Measurements from ENCODE around the gene ZDHHC14.

The ZDHHC14 gene

DNA sequence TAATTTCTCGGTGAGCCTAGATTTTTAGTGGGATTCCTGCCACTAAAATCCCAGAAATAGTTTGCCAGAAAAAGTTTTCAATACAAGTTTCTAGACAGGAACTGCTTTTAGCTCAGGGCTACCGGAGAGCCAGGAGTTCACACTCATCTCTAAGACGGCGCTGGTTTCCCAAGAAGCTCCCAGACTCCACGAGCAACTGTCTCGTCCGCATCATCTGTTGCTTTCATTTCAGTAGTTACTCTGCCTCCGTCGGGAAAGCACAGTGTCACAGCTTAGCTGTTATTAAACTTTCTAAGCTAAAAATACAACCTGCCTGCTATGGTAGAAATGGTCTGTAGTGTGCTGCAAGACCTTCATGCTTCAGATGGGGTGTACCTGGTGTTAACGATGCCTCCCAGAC, 244.8 kb downstream of the ZDHHC14 start (continued):
- TF ChIP-seq, protein P1, sequence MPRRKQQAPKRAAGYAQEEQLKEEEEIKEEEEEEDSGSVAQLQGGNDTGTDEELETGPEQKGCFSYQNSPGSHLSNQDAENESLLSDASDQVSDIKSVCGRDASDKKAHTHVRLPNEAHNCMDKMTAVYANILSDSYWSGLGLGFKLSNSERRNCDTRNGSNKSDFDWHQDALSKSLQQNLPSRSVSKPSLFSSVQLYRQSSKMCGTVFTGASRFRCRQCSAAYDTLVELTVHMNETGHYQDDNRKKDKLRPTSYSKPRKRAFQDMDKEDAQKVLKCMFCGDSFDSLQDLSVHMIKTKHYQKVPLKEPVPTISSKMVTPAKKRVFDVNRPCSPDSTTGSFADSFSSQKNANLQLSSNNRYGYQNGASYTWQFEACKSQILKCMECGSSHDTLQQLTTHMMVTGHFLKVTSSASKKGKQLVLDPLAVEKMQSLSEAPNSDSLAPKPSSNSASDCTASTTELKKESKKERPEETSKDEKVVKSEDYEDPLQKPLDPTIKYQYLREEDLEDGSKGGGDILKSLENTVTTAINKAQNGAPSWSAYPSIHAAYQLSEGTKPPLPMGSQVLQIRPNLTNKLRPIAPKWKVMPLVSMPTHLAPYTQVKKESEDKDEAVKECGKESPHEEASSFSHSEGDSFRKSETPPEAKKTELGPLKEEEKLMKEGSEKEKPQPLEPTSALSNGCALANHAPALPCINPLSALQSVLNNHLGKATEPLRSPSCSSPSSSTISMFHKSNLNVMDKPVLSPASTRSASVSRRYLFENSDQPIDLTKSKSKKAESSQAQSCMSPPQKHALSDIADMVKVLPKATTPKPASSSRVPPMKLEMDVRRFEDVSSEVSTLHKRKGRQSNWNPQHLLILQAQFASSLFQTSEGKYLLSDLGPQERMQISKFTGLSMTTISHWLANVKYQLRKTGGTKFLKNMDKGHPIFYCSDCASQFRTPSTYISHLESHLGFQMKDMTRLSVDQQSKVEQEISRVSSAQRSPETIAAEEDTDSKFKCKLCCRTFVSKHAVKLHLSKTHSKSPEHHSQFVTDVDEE (CRISPR knock-in tag; IDR thresholded peaks at IDR 0.05): no peak
- TF ChIP-seq ZNF8 (CRISPR knock-in tag; IDR thresholded peaks at IDR 0.05): no peak
- no peak for TF ChIP-seq ZC3H10 (CRISPR knock-in tag; IDR thresholded peaks at IDR 0.05)
- no peak for TF ChIP-seq PPARA (CRISPR knock-in tag; IDR thresholded peaks at IDR 0.05; ENCODE audit: borderline replicate concordance)
- TF ChIP-seq OSR1 (CRISPR knock-in tag; IDR thresholded peaks at IDR 0.05): no peak
- TF ChIP-seq ESRRG (CRISPR knock-in tag; IDR thresholded peaks at IDR 0.05): no peak
- TF ChIP-seq TOX (CRISPR knock-in tag; IDR thresholded peaks at IDR 0.05; ENCODE audit: borderline replicate concordance): no peak
- no peak for TF ChIP-seq ZFP30 (CRISPR knock-in tag; IDR thresholded peaks at IDR 0.05)
- TF ChIP-seq GLIS3 (CRISPR knock-in tag; IDR thresholded peaks at IDR 0.05): no peak
- TF ChIP-seq ZFP3 (CRISPR knock-in tag; IDR thresholded peaks at IDR 0.05): no peak

GRCh38 chr6:157627195-157627966, 246.4 kb downstream of the ZDHHC14 start:
- ATAC-seq: no peak
- no peak for TF ChIP-seq ZNF70 (CRISPR knock-in tag; IDR thresholded peaks at IDR 0.05)
- no peak for TF ChIP-seq ESRRG (CRISPR knock-in tag; IDR thresholded peaks at IDR 0.05)

GRCh38 chr6:157628463-157628862, 247.5 kb downstream of the ZDHHC14 start:
- ATAC-seq: no peak
- TF ChIP-seq, protein P2, sequence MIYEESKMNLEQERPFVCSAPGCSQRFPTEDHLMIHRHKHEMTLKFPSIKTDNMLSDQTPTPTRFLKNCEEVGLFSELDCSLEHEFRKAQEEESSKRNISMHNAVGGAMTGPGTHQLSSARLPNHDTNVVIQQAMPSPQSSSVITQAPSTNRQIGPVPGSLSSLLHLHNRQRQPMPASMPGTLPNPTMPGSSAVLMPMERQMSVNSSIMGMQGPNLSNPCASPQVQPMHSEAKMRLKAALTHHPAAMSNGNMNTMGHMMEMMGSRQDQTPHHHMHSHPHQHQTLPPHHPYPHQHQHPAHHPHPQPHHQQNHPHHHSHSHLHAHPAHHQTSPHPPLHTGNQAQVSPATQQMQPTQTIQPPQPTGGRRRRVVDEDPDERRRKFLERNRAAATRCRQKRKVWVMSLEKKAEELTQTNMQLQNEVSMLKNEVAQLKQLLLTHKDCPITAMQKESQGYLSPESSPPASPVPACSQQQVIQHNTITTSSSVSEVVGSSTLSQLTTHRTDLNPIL (CRISPR knock-in tag; IDR thresholded peaks at IDR 0.05; ENCODE audit: low read depth): no peak
- TF ChIP-seq CSRNP3 (CRISPR knock-in tag; IDR thresholded peaks at IDR 0.05) (no peak), BACH2 (CRISPR knock-in tag; IDR thresholded peaks at IDR 0.05; ENCODE audit: borderline replicate concordance) (no peak), TCF4 (CRISPR knock-in tag; IDR thresholded peaks at IDR 0.05; ENCODE audit: borderline replicate concordance) (no peak), ISL1 (CRISPR knock-in tag; IDR thresholded peaks at IDR 0.05) (no peak), TOX (CRISPR knock-in tag; IDR thresholded peaks at IDR 0.05; ENCODE audit: borderline replicate concordance) (no peak), ESRRG (CRISPR knock-in tag; IDR thresholded peaks at IDR 0.05) (no peak), RARB (CRISPR knock-in tag; IDR thresholded peaks at IDR 0.05) (no peak), ZNF8 (CRISPR knock-in tag; IDR thresholded peaks at IDR 0.05) (no peak), PPARA (CRISPR knock-in tag; IDR thresholded peaks at IDR 0.05; ENCODE audit: borderline replicate concordance) (no peak), SNAI2 (CRISPR knock-in tag; IDR thresholded peaks at IDR 0.05) (no peak), OSR1 (CRISPR knock-in tag; IDR thresholded peaks at IDR 0.05) (no peak), ZNF565 (CRISPR knock-in tag; conservative IDR thresholded peaks at IDR 0.05; ENCODE audit: low read depth) (no peak), ZFP3 (CRISPR knock-in tag; IDR thresholded peaks at IDR 0.05) (no peak), GLIS3 (CRISPR knock-in tag; IDR thresholded peaks at IDR 0.05) (no peak)
- TF ChIP-seq, protein P1 (CRISPR knock-in tag; IDR thresholded peaks at IDR 0.05): no peak
- TF ChIP-seq, protein P3, sequence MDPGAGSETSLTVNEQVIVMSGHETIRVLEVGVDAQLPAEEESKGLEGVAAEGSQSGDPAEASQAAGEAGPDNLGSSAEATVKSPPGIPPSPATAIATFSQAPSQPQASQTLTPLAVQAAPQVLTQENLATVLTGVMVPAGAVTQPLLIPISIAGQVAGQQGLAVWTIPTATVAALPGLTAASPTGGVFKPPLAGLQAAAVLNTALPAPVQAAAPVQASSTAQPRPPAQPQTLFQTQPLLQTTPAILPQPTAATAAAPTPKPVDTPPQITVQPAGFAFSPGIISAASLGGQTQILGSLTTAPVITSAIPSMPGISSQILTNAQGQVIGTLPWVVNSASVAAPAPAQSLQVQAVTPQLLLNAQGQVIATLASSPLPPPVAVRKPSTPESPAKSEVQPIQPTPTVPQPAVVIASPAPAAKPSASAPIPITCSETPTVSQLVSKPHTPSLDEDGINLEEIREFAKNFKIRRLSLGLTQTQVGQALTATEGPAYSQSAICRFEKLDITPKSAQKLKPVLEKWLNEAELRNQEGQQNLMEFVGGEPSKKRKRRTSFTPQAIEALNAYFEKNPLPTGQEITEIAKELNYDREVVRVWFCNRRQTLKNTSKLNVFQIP (CRISPR knock-in tag; IDR thresholded peaks at IDR 0.05; ENCODE audit: borderline replicate concordance, low read depth): no peak

Measured in SK-N-SH treated with all-trans-retinoic acid at 6 μM for 48 hours (cell line).